HL-60 (cell line): ENCODE measurements around the gene PRRT1B.

Experiments used
- POLR2AphosphoS5 ChIP-seq: IDR thresholded peaks from 2 replicates; pipeline ENCODE4 v1.6.1; 2012; ENCODE audit warnings: low read depth
- SPI1 ChIP-seq: IDR thresholded peaks from 2 replicates; pipeline ENCODE4 v1.6.1; 2012; ENCODE audit warnings: low read depth, mild to moderate bottlenecking, borderline replicate concordance
- TF ChIP-seq, protein P1 (sequence below): IDR thresholded peaks from one replicate; pipeline ENCODE4 v1.5.1; 2011; ENCODE audit warnings: low read length, control low read depth, inconsistent platforms; ENCODE audit not compliant: insufficient read depth

DNA sequence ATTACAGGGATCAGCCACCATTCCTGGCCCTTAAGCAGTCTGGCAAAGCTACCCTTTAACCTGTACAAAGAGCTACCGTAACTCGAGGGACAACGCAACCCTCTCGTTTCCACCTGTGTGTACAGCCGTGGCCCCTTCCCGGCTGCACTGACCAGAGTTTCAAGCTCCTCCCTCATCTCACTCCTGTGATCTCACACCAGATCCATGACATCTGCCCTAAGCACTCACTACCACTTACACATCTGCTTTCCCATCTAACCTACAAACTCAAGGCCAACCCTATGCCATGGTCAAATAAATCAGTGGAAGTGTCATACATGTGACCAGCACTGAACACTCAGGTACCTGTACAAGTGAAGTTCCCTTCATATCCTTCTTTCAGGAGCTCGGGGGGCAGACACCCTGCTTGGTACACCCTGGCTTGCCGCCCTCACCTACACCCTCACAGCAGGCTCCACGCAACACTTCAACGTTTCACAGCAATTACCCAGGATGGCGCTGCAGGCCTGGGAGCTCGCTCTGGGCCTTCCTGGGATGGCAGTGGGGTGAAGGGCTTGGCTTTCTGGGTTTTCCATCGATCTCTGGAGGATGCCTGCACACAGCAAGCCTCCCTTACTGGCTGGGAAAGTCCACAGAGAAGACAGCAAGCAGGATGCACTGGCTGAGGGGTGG is 61.7 kb downstream of the PRRT1B start:
- TF ChIP-seq, protein P1, sequence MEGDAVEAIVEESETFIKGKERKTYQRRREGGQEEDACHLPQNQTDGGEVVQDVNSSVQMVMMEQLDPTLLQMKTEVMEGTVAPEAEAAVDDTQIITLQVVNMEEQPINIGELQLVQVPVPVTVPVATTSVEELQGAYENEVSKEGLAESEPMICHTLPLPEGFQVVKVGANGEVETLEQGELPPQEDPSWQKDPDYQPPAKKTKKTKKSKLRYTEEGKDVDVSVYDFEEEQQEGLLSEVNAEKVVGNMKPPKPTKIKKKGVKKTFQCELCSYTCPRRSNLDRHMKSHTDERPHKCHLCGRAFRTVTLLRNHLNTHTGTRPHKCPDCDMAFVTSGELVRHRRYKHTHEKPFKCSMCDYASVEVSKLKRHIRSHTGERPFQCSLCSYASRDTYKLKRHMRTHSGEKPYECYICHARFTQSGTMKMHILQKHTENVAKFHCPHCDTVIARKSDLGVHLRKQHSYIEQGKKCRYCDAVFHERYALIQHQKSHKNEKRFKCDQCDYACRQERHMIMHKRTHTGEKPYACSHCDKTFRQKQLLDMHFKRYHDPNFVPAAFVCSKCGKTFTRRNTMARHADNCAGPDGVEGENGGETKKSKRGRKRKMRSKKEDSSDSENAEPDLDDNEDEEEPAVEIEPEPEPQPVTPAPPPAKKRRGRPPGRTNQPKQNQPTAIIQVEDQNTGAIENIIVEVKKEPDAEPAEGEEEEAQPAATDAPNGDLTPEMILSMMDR = no peak
- TF ChIP-seq SPI1 (no peak), POLR2AphosphoS5 (no peak)
